HG02571 (cell line): Measurements from ENCODE around the gene AKT1.
"Not testable (repeated sequence)": the region's sequence is repeated elsewhere in the genome, so short reads cannot be mapped to it uniquely, and the experiment has no call there.

Experiments
- ATAC-seq: cut with Tn5 transposase; IDR thresholded peaks from one replicate; pipeline ENCODE4 v1.9.1; 2021; ENCODE audit warnings: mild to moderate bottlenecking, moderate library complexity; ENCODE audit not compliant: unreplicated experiment

AKT1 gene

GRCh38 chr14:104741108-104741802 lies 54.3 kb downstream of the AKT1 start:
- ATAC-seq, result no peak

- ATAC-seq, result no peak
These were observed 55.7 kb downstream of the AKT1 start for GRCh38 chr14:104739546-104740516.

GRCh38 chr14:104739026-104739425 lies 56.5 kb downstream of the AKT1 start:
- no peak for ATAC-seq

GRCh38 chr14:104738375-104739019 lies 57.1 kb downstream of the AKT1 start:
- ATAC-seq, result no peak

- ATAC-seq, result no peak
These were observed 59.5 kb downstream of the AKT1 start for GRCh38 chr14:104735830-104736642.

- ATAC-seq, result no peak
These were observed 60.4 kb downstream of the AKT1 start for GRCh38 chr14:104734991-104735779.

- no peak for ATAC-seq
These were observed 61.0 kb downstream of the AKT1 start for GRCh38 chr14:104734601-104734990.

GRCh38 chr14:104734051-104734587 lies 61.4 kb downstream of the AKT1 start:
- ATAC-seq, result no peak

GRCh38 chr14:104732931-104733681 lies 62.4 kb downstream of the AKT1 start:
- ATAC-seq, result no peak

- ATAC-seq, result no peak
These were observed 63.2 kb downstream of the AKT1 start for GRCh38 chr14:104732355-104732804.

- no peak for ATAC-seq
These were observed 63.9 kb downstream of the AKT1 start for GRCh38 chr14:104731320-104732294.

GRCh38 chr14:104730487-104730886 lies 65.1 kb downstream of the AKT1 start:
- no peak for ATAC-seq

GRCh38 chr14:104729835-104730181 lies 65.7 kb downstream of the AKT1 start:
- no peak for ATAC-seq

- ATAC-seq, result not testable (repeated sequence)
These were observed 66.2 kb downstream of the AKT1 start for GRCh38 chr14:104729176-104729834.

- no peak for ATAC-seq
These were observed 66.9 kb downstream of the AKT1 start for GRCh38 chr14:104728631-104729030.

GRCh38 chr14:104726600-104727451 lies 68.7 kb downstream of the AKT1 start:
- no peak for ATAC-seq
